Uterus (tissue), 4 donors: ENCODE results near the gene ITIH4. TPM values are rescaled to one million over a fixed set of nuclear protein-coding genes. Genes with fewer than 3 reads are reported as not detected.
A peak's percentile ranks its signal among the peaks of the same experiment; 100 is the strongest.

ENCODE experiments used
- DNase-seq, 2 donors: peaks; one replicate each; pipeline ENCODE4 v3.0.0-alpha.2; 2019 to 2020
- H3K27ac ChIP-seq, 2 donors: fragments of 200-600 bp; sonication (generic); 1 replicate in 1 of 2; 2 replicates in 1 of 2; pipeline ENCODE4 v1.5.1; 2016 to 2018
- H3K27me3 ChIP-seq, 2 donors: fragments of 200-600 bp; sonication (generic); one replicate each; pipeline ENCODE4 v1.5.1; 2018 to 2019; ENCODE audit warnings: control low read depth in 1 of 2
- H3K36me3 ChIP-seq, 2 donors: fragments of 200-600 bp; sonication (generic); one replicate each; pipeline ENCODE4 v1.5.1; 2019; ENCODE audit warnings: control low read depth in 1 of 2
- H3K4me1 ChIP-seq, 2 donors: fragments of 200-600 bp; sonication (generic); one replicate each; pipeline ENCODE4 v1.5.1; 2018 to 2019; ENCODE audit warnings: control low read depth in 1 of 2
- H3K4me3 ChIP-seq, 2 donors: fragments of 200-600 bp; sonication (generic); 1 replicate in 1 of 2; 2 replicates in 1 of 2; pipeline ENCODE4 v1.5.1; 2018 to 2019; ENCODE audit warnings: mild to moderate bottlenecking in 1 of 2
- H3K9me3 ChIP-seq, 2 donors: fragments of 200-600 bp; sonication (generic); one replicate each; pipeline ENCODE4 v1.5.1; 2019; ENCODE audit warnings: control low read depth in 1 of 2
- POLR2A ChIP-seq, 2 donors: fragments of 450-650 bp; IDR thresholded peaks; one replicate each; pipeline ENCODE4 v1.6.1; 2016; ENCODE audit warnings: antibody characterized with exemption in 2 of 2, mild to moderate bottlenecking in 1 of 2, moderate library complexity in 1 of 2
- intact Hi-C: fragments of 100-400 bp; cut with DNase I; formaldehyde crosslinking; loops from one replicate; pipeline ENCODE4 v1.15.1; 2023; ENCODE audit warnings: low total_unique reads
- total RNA-seq, 4 donors: library from RNA; depleted of rRNA in 3 of 4; stranded (reverse); fragments of >200 nt in 3 of 4; gene quantifications; one replicate each; pipeline versions ENCODE4 v1.1.0 to v1.2.4, GENCODE V29; 2014 to 2023
- TF ChIP-seq, protein P1 (sequence below), 4 experiments: fragments of 200-600 bp in 2 of 4; fragments of 450-650 bp in 2 of 4; sonication (generic) in 2 of 4; IDR thresholded peaks; one replicate each; pipeline ENCODE4 v1.5.1; 2016 to 2019; ENCODE audit warnings: antibody characterized with exemption in 4 of 4, mild to moderate bottlenecking in 2 of 4, moderate library complexity in 1 of 4
- donor health status: DM: yes; HTN: yes; CAD: no.

Gene ITIH4
- total RNA-seq, 4 donors from 2014 or later = 0.26 to 8.7 (median 6.9) TPM

DNA sequence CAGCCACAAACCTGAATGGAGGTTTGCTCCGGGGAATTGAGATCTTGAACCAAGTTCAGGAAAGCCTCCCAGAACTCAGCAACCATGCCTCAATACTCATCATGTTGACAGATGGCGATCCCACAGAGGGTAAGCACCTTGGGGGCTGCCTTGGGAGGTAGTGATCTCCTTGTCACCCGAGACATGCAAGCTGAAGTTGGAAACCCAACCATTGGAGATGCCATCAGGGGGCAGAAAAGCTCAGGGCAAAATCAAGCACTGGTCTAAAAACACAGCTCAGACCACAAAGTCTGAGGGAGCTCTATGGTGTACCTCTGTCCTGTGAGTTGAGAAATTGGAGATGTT, 47.3 kb downstream of the ITIH4 start:
- Histone ChIP-seq H3K4me3 (no peak overlapping the region), H3K27ac (no peak overlapping the region), H3K27me3 (no peaks in the 10 kb centered on the region), H3K9me3 (no peaks in the 10 kb centered on the region), H3K4me1 (no peaks in the 10 kb centered on the region), H3K36me3 (no peaks in the 10 kb centered on the region)
- intact Hi-C loops = no loop called here
- DNase-seq = peak; percentile 2 to 4
- TF ChIP-seq, protein P1, sequence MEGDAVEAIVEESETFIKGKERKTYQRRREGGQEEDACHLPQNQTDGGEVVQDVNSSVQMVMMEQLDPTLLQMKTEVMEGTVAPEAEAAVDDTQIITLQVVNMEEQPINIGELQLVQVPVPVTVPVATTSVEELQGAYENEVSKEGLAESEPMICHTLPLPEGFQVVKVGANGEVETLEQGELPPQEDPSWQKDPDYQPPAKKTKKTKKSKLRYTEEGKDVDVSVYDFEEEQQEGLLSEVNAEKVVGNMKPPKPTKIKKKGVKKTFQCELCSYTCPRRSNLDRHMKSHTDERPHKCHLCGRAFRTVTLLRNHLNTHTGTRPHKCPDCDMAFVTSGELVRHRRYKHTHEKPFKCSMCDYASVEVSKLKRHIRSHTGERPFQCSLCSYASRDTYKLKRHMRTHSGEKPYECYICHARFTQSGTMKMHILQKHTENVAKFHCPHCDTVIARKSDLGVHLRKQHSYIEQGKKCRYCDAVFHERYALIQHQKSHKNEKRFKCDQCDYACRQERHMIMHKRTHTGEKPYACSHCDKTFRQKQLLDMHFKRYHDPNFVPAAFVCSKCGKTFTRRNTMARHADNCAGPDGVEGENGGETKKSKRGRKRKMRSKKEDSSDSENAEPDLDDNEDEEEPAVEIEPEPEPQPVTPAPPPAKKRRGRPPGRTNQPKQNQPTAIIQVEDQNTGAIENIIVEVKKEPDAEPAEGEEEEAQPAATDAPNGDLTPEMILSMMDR (IDR thresholded peaks at IDR 0.05) = no peak
- no peak for TF ChIP-seq POLR2A (IDR thresholded peaks at IDR 0.05)

DNA sequence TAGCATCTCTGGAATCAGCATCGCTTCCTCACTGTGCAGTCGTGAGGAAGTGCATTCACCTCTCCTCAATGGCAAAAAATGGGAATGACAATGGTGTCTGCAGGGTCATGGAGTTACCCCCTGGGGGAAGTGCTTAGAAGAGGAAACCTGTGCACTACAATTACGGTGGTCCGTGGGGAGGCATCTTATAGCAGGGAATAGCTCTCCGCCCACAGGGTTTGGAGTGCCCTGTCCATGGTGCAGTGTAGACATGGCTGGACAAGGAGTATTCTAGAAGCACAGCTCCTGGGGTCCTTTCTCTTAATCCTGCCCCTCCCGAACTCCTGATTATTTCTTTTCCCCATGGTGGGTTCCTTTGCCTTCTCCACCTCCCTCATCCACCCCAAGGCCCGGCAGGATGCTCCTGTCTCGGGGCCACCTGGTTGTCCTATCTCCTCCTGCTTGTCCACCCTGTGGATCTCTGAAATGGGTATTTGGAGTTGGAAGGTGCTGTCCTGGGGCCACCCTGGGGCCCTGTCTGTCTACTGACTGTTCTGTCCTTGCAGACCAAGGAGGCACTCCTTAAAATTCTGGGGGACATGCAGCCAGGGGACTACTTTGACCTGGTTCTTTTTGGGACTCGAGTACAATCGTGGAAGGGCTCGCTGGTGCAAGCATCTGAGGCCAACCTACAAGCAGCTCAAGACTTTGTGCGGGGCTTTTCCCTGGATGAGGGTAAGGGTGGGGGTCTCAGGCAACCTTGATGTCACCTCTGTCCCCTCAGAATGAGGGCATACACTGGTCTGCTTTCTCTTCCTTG, 47.9 kb downstream of the ITIH4 start:
- no peaks in the 10 kb centered on the region for H3K4me1 ChIP-seq
- DNase-seq = peak; percentile 4 to 6
- TF ChIP-seq, protein P1 (IDR thresholded peaks at IDR 0.05) = no peak
- no peak for TF ChIP-seq POLR2A (IDR thresholded peaks at IDR 0.05)
- no peak overlapping the region for H3K4me3 ChIP-seq
- H3K27ac ChIP-seq = no peak overlapping the region
- H3K27me3 ChIP-seq = no peaks in the 10 kb centered on the region
- no peaks in the 10 kb centered on the region for H3K36me3 ChIP-seq
- no peaks in the 10 kb centered on the region for H3K9me3 ChIP-seq
- intact Hi-C loops = no loop called here

GRCh38 chr3:52781741-52782140, 48.7 kb downstream of the ITIH4 start:
- TF ChIP-seq POLR2A (IDR thresholded peaks at IDR 0.05) = no peak
- TF ChIP-seq, protein P1 (IDR thresholded peaks at IDR 0.05) = no peak
- Histone ChIP-seq H3K36me3 (no peaks in the 10 kb centered on the region), H3K27me3 (no peaks in the 10 kb centered on the region), H3K9me3 (no peaks in the 10 kb centered on the region), H3K27ac (no peak overlapping the region), H3K4me3 (no peak overlapping the region), H3K4me1 (no peaks in the 10 kb centered on the region)
- DNase-seq = peak in 1 of 2 donors; percentile 10
- intact Hi-C loops = no loop called here

DNA sequence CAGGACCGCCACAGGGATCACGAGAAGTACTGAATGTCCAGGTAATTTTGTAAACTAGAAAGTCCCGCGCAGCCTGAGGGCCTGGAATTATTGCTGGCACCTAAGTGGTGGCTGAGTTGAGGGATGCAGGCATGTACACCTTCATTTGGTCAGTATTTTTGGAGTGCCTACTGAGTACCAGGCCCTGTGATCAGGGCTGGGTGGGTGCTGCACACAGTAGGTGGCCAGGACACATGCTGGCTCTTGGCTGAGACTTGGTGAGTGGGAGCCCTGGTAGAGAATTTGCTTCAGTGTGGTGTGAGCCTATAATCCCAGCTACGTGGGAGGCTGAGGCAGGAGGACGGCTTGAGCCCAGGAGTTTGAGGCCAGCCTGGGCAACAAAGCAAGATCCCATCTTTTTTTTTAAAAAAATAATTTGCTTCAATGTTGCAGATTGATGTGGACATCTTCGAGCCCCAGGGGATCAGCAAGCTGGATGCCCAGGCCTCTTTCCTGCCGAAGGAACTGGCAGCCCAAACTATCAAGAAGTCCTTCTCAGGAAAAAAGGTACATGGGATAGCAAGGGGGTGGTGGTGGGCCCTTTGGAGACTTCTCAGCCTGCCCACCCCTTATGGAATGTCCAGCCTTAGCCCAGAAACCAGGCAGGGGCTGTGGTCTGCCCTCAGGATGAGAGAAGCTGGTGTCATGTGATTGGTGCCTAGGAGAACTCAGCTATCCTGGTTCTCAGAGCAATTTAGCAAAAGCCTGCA, 50.5 kb downstream of the ITIH4 start:
- Histone ChIP-seq H3K4me1 (no peaks in the 10 kb centered on the region), H3K27me3 (no peaks in the 10 kb centered on the region), H3K9me3 (no peaks in the 10 kb centered on the region), H3K27ac (no peak overlapping the region), H3K4me3 (no peak overlapping the region), H3K36me3 (no peaks in the 10 kb centered on the region)
- DNase-seq = no peak
- no peak for TF ChIP-seq POLR2A (IDR thresholded peaks at IDR 0.05)
- TF ChIP-seq, protein P1 (IDR thresholded peaks at IDR 0.05) = no peak
- intact Hi-C loops = no loop called here
